Hepatocyte (in vitro differentiated cells): Measurements from ENCODE around the gene KRTAP10-9.

Experiments
- CTCF ChIP-seq: fragments of 200-600 bp; sonication (generic); IDR thresholded peaks from 2 replicates; pipeline ENCODE4 v1.5.1; 2016; ENCODE audit warnings: antibody characterized with exemption, mild to moderate bottlenecking; ENCODE audit not compliant: poor library complexity
- EZH2phosphoT487 ChIP-seq: fragments of 200-600 bp; sonication (generic); IDR thresholded peaks from one replicate; pipeline ENCODE4 v1.6.1; 2018; ENCODE audit warnings: antibody characterized with exemption, mild to moderate bottlenecking, low read depth, moderate library complexity; ENCODE audit not compliant: unreplicated experiment, severe bottlenecking

GRCh38 chr21:44639331-44639655 lies 12.4 kb downstream of the KRTAP10-9 start:
- TF ChIP-seq CTCF (no peak), EZH2phosphoT487 (no peak)
